DMS79 treated with DMSO at 0.1 percent for 48 hours (cell line): ENCODE results near the gene CA5A.
"Not testable (repeated sequence)": the region's sequence is repeated elsewhere in the genome, so short reads cannot be mapped to it uniquely, and the experiment has no call there.

Experiments
- DNase-seq: peaks from one replicate; lab custom pipeline; 2025; lab: John Stamatoyannopoulos, UW

CA5A gene

GRCh38 chr16:87865902-87866555 is 70.3 kb downstream of the CA5A start:
- DNase-seq: not testable (repeated sequence)

- DNase-seq: no peak
These were observed 71.9 kb downstream of the CA5A start for GRCh38 chr16:87864331-87864989.

GRCh38 chr16:87863327-87863635 is 73.0 kb downstream of the CA5A start:
- DNase-seq: not testable (repeated sequence)

- not testable (repeated sequence) for DNase-seq
These were observed 73.6 kb downstream of the CA5A start for GRCh38 chr16:87862597-87863326.

- not testable (repeated sequence) for DNase-seq
These were observed 74.8 kb downstream of the CA5A start for GRCh38 chr16:87861300-87862099.

GRCh38 chr16:87860553-87861299 is 75.6 kb downstream of the CA5A start:
- no peak for DNase-seq

GRCh38 chr16:87858151-87858993 is 78.0 kb downstream of the CA5A start:
- not testable (repeated sequence) for DNase-seq

- no peak for DNase-seq
These were observed 79.5 kb downstream of the CA5A start for GRCh38 chr16:87856791-87857228.

GRCh38 chr16:87855852-87856715 is 80.2 kb downstream of the CA5A start:
- DNase-seq: no peak

- no peak for DNase-seq
These were observed 81.2 kb downstream of the CA5A start for GRCh38 chr16:87854907-87855683.

GRCh38 chr16:87854053-87854906 is 82.0 kb downstream of the CA5A start:
- DNase-seq: no peak

- DNase-seq: peak; percentile 37
These were observed 82.8 kb downstream of the CA5A start for GRCh38 chr16:87853411-87854052.

- no peak for DNase-seq
These were observed 84.7 kb downstream of the CA5A start for GRCh38 chr16:87851601-87852000.

GRCh38 chr16:87851141-87851587 is 85.2 kb downstream of the CA5A start:
- no peak for DNase-seq

- DNase-seq: peak; percentile 8
These were observed 86.0 kb downstream of the CA5A start for GRCh38 chr16:87850009-87851006.

- DNase-seq: no peak
These were observed 86.8 kb downstream of the CA5A start for GRCh38 chr16:87849419-87850008.
